Vagina (tissue), 2 donors: ENCODE measurements around the gene RFPL2. TPM values are rescaled to one million over a fixed set of nuclear protein-coding genes. Genes with fewer than 3 reads are reported as not detected.
"Not testable (repeated sequence)": the region's sequence is repeated elsewhere in the genome, so short reads cannot be mapped to it uniquely, and the experiment has no call there.

Experiments used
- DNase-seq, 2 donors: peaks; one replicate each; pipeline ENCODE4 v3.0.0-alpha.2; 2017; ENCODE audit errors: extremely low spot score in 2 of 2
- H3K27ac ChIP-seq: fragments of 200-600 bp; sonication (generic); one replicate; pipeline ENCODE4 v1.5.1; 2019
- H3K27me3 ChIP-seq: fragments of 200-600 bp; sonication (generic); one replicate; pipeline ENCODE4 v1.5.1; 2019
- H3K36me3 ChIP-seq, 2 donors: fragments of 200-600 bp; sonication (generic); one replicate each; pipeline ENCODE4 v1.5.1; 2017 to 2019
- H3K4me1 ChIP-seq: fragments of 200-600 bp; sonication (generic); one replicate; pipeline ENCODE4 v1.5.1; 2019
- H3K4me3 ChIP-seq, 2 donors: fragments of 200-600 bp; sonication (generic); 1 replicate in 1 of 2; 2 replicates in 1 of 2; pipeline ENCODE4 v1.5.1; 2016 to 2019
- H3K9me3 ChIP-seq: fragments of 200-600 bp; sonication (generic); one replicate; pipeline ENCODE4 v1.5.1; 2019
- POLR2A ChIP-seq, 2 donors: fragments of 450-650 bp; IDR thresholded peaks; one replicate each; pipeline ENCODE4 v1.6.1; 2017; ENCODE audit warnings: antibody characterized with exemption in 2 of 2, mild to moderate bottlenecking in 2 of 2, moderate library complexity in 2 of 2
- POLR2AphosphoS5 ChIP-seq, 2 donors: sonication (generic); formaldehyde crosslinking; IDR thresholded peaks; one replicate each; pipeline ENCODE4 v1.9.0; 2017; ENCODE audit warnings: antibody characterized with exemption in 2 of 2, mild to moderate bottlenecking in 2 of 2, low read depth in 1 of 2; ENCODE audit not compliant: insufficient read depth in 1 of 2
- intact Hi-C: fragments of 100-400 bp; cut with DNase I; formaldehyde crosslinking; loops from one replicate; pipeline ENCODE4 v1.15.1; 2023
- small RNA-seq: library from RNA; depleted of rRNA; stranded (forward); fragments of <200 nt; gene quantifications from one replicate; pipeline ENCODE3, GENCODE V24; 2016
- total RNA-seq: library from RNA; depleted of rRNA; stranded (reverse); fragments of >200 nt; gene quantifications from one replicate; pipeline ENCODE4 v1.2.3, GENCODE V29; 2016
- TF ChIP-seq, protein P1 (sequence below), 3 experiments: fragments of 450-650 bp in 2 of 3; fragments of 200-600 bp in 1 of 3; sonication (generic) in 1 of 3; IDR thresholded peaks; one replicate each; pipeline ENCODE4 v1.5.1; 2017 to 2019; ENCODE audit warnings: antibody characterized with exemption in 3 of 3, mild to moderate bottlenecking in 2 of 3, moderate library complexity in 2 of 3

RFPL2 gene
- total RNA-seq, 1 donor from 2014 or later = not detected

DNA sequence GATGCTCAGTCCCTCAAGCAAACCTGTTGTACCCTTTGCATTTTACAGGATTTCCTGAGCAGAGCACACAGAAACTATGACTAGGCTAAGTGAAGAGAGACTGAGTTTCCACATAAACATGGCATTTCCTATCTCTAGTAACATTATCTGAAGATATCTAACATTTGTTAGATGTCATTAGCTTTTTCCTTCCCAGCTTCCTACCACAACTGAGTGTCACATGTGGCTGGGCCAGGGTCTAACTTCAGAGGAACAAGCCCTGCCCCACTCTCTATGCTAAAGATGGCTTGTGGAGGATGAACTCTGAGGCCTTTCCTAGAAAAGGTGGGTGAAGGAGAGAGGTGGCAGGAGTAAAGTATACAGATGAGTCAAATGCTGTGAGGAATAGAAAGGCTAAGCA, 62.3 kb downstream of the RFPL2 start:
- Histone ChIP-seq H3K9me3 (no peaks in the 10 kb centered on the region), H3K36me3 (no peaks in the 10 kb centered on the region), H3K27ac (no peak overlapping the region), H3K4me1 (no peaks in the 10 kb centered on the region), H3K4me3 (no peak overlapping the region), H3K27me3 (no peaks in the 10 kb centered on the region)
- intact Hi-C loops = no loop called here
- TF ChIP-seq POLR2A (IDR thresholded peaks at IDR 0.05) (no peak), POLR2AphosphoS5 (IDR thresholded peaks at IDR 0.05; ENCODE audit: insufficient read depth in 1 of 2, low read depth in 1 of 2) (no peak)
- TF ChIP-seq, protein P1, sequence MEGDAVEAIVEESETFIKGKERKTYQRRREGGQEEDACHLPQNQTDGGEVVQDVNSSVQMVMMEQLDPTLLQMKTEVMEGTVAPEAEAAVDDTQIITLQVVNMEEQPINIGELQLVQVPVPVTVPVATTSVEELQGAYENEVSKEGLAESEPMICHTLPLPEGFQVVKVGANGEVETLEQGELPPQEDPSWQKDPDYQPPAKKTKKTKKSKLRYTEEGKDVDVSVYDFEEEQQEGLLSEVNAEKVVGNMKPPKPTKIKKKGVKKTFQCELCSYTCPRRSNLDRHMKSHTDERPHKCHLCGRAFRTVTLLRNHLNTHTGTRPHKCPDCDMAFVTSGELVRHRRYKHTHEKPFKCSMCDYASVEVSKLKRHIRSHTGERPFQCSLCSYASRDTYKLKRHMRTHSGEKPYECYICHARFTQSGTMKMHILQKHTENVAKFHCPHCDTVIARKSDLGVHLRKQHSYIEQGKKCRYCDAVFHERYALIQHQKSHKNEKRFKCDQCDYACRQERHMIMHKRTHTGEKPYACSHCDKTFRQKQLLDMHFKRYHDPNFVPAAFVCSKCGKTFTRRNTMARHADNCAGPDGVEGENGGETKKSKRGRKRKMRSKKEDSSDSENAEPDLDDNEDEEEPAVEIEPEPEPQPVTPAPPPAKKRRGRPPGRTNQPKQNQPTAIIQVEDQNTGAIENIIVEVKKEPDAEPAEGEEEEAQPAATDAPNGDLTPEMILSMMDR (IDR thresholded peaks at IDR 0.05) = no peak
- no peak for DNase-seq

DNA sequence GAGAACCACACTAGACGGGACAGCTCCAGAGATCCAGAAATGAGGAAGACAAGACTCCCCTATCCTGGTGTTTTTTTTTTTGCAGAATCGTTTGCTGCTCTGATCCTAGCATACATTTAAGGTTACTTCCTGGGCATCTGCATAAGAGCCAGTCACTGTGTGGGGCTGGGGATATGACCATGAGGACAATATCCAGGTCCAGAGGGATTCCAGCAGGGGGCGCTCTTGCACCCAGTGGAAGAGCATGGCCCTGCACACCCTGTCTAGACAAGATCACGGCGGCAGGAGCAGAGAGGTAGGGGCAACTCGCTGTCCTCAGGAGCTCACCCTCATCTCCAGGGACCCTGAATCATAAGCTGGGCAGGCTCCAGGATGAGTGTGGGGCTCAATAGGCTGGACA, 64.2 kb downstream of the RFPL2 start:
- not testable (repeated sequence) for H3K36me3 ChIP-seq, H3K9me3 ChIP-seq, H3K4me1 ChIP-seq

More for the DNA sequence above, 64.2 kb downstream of the RFPL2 start:
- H3K4me3 ChIP-seq, intact Hi-C loops, H3K27me3 ChIP-seq, H3K27ac ChIP-seq, DNase-seq: not testable (repeated sequence)

Small RNA genes lying within 50 kb of the gene (small RNA-seq; reads per million reads assigned to genes)
- gene RF02171 = not detected

Other genes starting within 250 kb of the RFPL2 start
- gene SLC5A1, start 161.8 kb downstream of the RFPL2 start, total RNA-seq = 5.6 TPM
- gene C22orf42, start 45.8 kb downstream of the RFPL2 start, total RNA-seq = not detected
- gene SLC5A4, start 50.3 kb upstream of the RFPL2 start, total RNA-seq = 2.2 TPM
- gene RFPL3, start 152.8 kb upstream of the RFPL2 start, total RNA-seq = not detected
- gene RTCB, start 207.2 kb upstream of the RFPL2 start, total RNA-seq = 42.2 TPM